HG02610 (cell line): Measurements from ENCODE around the gene SSX4.
"Not testable (repeated sequence)": the region's sequence is repeated elsewhere in the genome, so short reads cannot be mapped to it uniquely, and the experiment has no call there.

ENCODE experiments used
- ATAC-seq: cut with Tn5 transposase; IDR thresholded peaks from one replicate; pipeline ENCODE4 v1.9.1; 2021; ENCODE audit warnings: mild to moderate bottlenecking, moderate library complexity; ENCODE audit not compliant: unreplicated experiment

The SSX4 gene, protein sequence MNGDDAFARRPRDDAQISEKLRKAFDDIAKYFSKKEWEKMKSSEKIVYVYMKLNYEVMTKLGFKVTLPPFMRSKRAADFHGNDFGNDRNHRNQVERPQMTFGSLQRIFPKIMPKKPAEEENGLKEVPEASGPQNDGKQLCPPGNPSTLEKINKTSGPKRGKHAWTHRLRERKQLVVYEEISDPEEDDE

DNA sequence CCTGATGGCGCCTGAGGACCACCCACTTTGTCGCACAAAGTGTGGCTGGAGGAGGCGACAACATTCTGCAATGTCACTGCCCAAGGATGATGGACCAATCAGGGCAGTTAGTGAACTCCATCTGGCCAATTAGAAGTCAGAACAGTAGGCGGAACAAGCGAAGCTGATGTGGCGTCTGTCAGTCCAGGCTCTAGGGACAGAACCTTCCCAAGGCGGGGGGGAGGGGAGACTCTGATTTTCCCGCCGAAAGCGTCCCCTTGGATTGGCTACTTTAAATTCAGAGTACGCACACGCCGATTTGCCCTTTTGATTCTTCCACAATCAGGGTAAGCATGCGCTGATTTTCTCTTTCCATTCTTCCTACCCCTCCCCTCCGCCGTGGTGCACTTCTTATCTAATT lies at the start of gene SSX4:
Gene SSX4, plus strand, starts transcription at position 301 of the 400 bp plus-strand sequence. CDS start 515 bp downstream, outside the sequence.
- ATAC-seq, result not testable (repeated sequence)

GRCh38 chrX:48346059-48346458 lies 37.3 kb upstream of the SSX4 start:
- ATAC-seq, result not testable (repeated sequence)

DNA sequence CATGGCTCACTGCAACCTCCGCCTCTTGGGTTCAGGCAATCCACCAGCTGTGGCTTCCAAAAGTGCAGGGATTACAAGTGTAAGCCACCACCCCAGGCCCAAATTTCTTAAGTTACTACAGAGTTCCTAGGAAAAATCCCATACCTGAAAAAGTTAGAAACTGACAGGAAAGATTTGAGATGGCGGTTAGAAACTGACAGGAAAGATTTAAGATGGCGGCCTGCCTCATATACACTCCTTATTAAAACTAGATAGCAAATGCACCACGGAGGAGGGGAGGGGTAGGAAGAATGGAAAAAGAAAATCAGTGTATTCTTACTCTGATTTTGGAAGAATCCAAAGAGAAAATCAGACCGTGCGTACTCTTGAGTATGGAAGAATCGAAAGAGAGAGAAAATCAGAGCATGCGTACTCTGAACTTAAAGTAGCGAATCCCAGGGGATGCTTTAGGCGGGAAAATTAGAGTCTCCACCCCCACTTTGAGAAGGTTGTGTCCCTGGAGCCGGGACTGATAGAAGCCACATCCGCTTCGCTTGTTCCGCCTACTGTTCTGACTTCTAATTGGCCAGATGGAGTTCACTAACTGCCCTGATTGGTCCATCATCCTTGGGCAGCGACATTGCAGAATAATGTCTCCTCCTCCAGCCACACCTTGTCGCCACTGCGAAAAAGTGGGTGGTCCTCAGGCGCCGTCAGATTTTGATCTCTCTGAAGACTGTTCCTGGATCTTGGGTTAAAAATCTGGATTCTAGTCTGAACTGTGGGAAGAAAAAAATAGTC lies 26.8 kb upstream of the SSX4 start, which contains the start of gene SSX3:
Gene SSX3, minus strand, starts transcription at position 389 of the 780 bp plus-strand sequence. CDS start 1,454 bp downstream, outside the sequence.
- not testable (repeated sequence) for ATAC-seq

- no peak for ATAC-seq
Observed at GRCh38 chrX:48357681-48358080, 25.7 kb upstream of the SSX4 start.

- not testable (repeated sequence) for ATAC-seq
Observed at GRCh38 chrX:48359281-48359680, 24.1 kb upstream of the SSX4 start.

GRCh38 chrX:48367717-48368408 lies 15.5 kb upstream of the SSX4 start:
- not testable (repeated sequence) for ATAC-seq

GRCh38 chrX:48370408-48370807 lies 12.9 kb upstream of the SSX4 start:
- ATAC-seq, result not testable (repeated sequence)

- ATAC-seq, result not testable (repeated sequence)
Observed at GRCh38 chrX:48396931-48397330, 13.6 kb downstream of the SSX4 start.

DNA sequence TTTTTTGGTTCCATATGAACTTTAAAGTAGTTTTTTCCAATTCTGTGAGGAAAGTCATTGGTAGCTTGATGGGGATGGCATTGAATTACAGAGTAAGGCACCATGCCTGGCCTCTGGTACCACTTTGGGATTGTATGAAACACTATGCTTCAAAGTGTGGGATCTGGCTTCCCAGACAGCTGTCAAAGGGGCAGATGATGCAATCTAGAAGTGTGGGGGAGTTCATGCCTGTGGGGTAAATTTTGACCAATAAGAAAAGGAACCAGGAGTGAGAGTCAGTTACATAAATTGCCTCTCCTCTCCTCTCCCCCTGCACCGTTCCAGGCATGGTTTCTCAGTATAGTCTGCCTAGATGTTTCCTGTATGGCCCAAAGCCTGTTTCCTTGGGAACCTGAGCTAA lies 14.5 kb downstream of the SSX4 start:
- not testable (repeated sequence) for ATAC-seq

- ATAC-seq, result not testable (repeated sequence)
Observed at GRCh38 chrX:48411860-48412259, 28.5 kb downstream of the SSX4 start, which contains the start of gene SSX4B. Gene SSX4B (minus strand): TSS chrX:48411960. CDS start chrX:48411372, 588 bp downstream.

- not testable (repeated sequence) for ATAC-seq
Observed at GRCh38 chrX:48427027-48427716, 43.8 kb downstream of the SSX4 start.

GRCh38 chrX:48429606-48430005 lies 46.3 kb downstream of the SSX4 start:
- not testable (repeated sequence) for ATAC-seq

GRCh38 chrX:48430166-48430565 lies 46.8 kb downstream of the SSX4 start:
- ATAC-seq, result not testable (repeated sequence)

GRCh38 chrX:48433713-48434112 lies 50.4 kb downstream of the SSX4 start:
- not testable (repeated sequence) for ATAC-seq
